Measurements from ENCODE around the gene LMAN1L.

- TF ChIP-seq EP300 (IDR thresholded peaks at IDR 0.05) = no peak
- TF ChIP-seq CTCF (IDR thresholded peaks at IDR 0.05) = no peak
These were observed 24.5 kb upstream of the LMAN1L start for GRCh38 chr15:74788042-74788682.
